GM21528 (cell line): ENCODE results near the gene TIMMDC1.
"Not testable (repeated sequence)": the region's sequence is repeated elsewhere in the genome, so short reads cannot be mapped to it uniquely, and the experiment has no call there.

Experiments used
- ATAC-seq: cut with Tn5 transposase; IDR thresholded peaks from one replicate; pipeline ENCODE4 v1.9.1; 2021; ENCODE audit warnings: mild to moderate bottlenecking, moderate library complexity; ENCODE audit not compliant: unreplicated experiment, low FRiP score

The TIMMDC1 gene

DNA sequence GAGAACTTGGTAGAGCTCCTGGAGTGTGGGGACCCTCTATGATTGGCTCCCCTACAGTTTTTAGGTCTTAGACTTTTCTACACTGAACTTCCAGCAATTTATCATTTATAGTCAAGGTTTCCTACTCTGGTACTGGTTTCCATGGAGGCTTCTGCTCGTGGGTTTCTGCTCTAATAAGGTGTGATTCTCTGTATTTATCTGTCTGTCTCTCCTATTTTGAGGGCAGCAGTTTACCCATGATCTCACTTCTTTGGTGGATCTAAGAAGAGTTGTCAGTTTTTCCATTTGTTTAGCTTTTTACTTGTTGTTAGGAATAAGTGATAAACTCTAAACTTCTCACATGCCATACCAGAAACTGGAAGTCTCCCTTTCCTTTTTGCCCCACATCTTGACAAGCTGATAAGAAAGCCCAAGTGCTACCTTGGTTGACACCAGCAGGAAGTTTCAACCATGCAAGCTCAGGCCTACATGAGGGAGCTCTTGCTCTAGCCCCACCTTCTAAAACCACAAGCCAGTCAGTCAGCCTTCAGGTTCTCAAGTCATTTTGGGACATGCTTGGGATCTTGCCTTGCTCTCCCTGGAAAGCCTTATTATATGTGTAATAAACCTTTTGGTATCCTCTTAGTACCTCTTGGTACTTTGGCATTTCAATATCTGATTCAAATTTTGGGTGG, 10.0 kb downstream of the TIMMDC1 start:
- ATAC-seq, result no peak

DNA sequence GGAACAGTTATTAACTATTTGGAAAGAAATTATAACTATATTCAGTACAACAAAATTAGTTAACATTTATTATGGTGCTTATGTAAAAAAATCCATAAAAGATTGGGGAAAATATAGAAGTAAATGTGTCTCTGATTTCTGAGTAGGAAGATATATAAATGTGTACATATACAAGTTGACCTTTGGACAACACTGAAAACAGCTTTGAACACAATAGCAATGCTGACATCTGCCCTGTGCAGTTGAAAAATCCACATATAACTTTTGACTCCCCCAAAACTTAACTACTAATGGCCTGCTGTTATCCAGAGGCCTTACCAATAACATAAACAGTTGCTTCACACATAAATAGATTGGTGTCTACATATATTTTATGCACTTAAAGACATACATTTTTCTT, 12.3 kb downstream of the TIMMDC1 start:
- no peak for ATAC-seq

DNA sequence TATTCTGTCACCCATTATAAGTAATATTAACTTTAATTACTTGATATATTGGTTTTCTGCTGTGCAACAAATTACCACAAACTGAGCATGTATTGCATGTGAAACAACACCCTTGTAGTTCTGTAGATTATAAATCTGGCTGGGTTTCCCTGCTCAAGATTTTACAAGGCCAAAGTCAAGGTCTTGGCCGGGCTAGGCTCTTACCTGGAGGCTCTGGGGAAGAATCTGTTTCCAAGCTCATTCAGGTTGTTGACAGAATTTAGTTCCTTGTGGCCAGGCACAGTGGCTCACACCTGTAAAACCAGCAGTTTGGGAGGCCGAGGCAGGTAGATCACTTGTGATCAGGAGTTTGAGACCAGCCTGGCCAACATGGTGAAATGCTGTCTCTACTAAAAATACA, 16.3 kb downstream of the TIMMDC1 start:
- no peak for ATAC-seq

DNA sequence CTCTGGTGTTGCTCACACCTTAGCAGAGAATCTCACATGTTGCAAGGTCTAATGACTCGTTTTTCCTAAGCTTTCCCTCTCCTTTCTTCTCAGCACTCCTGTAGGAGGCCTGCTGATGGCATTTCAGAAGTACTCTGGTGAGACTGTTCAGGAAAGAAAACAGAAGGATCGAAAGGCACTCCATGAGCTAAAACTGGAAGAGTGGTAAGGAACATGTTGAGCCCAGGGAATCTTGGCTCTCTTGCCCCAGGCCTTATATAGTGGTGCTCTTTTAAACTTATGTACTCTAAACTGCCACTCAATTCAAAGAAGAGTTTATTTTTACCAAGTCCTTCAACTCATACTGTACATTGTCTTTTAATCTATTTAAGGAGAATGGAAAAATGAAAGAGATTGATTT, 18.8 kb downstream of the TIMMDC1 start:
- ATAC-seq, result no peak

DNA sequence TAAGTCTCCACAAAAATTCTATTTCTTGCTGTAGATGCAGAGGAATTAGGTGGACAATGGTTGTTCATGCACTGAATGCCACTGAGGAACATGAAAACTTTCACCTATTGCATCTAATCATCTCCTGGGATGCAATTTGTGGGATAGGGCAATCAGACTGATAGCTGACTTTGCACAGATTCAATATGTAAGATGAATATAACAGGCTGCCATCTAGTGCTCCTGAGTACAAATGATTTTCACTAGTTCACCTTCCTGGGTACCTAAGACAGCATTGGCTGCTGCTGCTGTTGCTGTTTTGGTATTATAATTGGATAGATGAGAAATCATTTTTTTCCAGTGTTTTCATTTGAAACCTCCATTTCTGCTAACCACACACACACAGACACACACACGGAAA, 19.7 kb downstream of the TIMMDC1 start:
- ATAC-seq, result no peak

DNA sequence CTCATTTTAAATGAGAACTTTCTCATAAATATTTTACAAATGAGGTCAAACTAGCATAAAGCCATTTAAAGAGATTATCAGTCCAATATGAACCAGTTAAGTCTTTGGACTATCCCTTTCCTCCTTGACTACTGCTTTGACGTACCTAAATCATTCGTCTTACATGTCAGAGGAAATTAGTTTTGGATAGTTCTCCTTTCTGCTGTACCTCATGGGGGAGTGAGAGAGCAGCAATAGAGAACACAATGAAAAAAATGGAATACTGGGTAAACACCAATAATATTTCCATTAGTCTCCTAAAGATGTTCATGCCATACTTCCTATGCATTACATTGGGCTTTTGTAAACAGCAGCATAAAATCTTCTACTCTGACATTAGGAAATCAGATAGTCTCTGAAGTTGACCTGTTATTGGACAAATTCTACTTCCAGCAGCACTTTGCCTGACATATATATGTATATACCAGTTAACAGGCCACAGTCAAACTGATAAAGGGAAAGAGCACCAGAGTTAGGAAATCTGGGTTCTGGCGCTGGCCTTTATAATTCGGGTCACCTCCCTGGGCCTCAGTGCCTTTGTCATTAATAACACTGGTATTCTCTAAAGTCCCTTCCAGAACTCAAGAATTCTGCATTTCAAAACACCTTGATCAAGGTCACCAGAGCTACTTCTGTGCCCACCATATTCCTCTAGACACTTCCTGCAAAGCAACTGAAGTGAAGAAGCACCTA, 26.8 kb downstream of the TIMMDC1 start:
- no peak for ATAC-seq

DNA sequence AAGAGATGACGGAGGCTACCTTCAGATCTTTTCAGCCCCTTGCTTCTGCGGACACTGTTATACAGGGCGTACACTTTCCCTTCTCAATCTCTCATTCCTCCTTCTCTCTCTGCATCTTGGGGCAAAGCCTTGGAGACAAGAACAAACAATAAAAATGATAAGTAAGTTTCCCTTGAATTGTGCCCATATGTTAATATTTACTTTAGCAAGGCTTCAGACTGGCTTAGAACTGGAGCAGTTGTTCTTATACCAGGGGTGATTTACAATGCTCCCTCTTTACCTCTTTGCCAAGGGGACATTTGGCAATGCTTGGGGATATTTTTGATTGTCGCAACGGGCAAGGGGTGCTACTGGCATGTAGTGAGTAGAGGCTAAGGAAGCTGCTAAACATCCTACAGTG, 29.4 kb downstream of the TIMMDC1 start:
- no peak for ATAC-seq

DNA sequence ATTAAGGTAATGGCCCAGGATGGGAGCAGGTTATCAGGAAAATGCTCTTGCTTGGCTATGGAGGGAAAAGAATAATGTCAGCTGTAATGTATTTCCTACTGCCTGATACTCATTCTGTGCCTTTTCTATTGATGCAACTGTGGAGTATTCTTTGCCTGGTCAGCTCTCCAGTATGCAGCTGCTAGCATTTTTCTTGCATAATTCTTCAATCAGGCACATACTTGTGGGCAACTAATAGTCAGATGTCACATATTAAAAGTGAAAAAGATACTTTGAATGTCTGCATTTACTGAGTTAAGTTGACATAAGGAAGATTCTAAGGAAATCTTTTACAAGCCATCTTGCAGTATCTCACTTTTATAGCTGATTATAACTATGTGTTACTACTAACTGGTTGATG, 31.5 kb downstream of the TIMMDC1 start:
- ATAC-seq, result no peak

DNA sequence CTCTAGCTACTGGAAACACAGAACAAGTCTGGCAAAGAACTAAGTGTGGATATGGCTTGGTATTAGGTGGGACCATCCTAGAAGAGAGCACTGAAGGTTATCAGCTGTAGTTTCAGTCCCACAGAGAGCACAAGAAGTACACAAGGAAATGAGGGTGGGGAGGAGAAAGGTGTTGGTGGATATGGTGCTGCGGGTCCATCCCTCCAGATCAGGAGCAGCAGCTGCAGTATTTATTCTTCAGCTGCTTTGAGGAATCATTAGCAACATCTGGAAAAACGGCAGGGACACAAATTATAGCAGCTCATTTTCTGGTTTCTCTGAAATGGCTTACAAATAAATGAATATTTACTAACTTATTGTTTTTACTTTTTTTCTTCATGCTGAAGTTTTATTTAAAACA, 32.1 kb downstream of the TIMMDC1 start:
- no peak for ATAC-seq

DNA sequence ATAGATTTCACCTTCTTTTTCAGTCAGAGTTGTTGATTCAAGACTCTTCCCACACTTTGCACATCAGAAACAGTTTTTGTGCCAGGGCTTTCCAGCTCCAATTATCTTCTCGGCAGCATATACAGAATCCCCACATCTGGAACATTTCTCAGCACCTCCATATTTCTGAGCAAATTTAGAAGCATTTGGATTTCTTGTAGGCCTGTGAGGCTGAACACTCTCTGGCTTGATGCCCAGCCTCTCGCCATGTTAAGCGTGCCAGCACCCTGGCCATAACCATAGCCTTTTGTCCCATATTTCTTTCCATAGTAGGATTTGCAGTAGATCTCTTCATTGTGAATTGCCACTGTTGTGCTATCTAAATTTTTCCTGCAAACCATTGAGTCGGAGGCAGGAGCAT, 32.8 kb downstream of the TIMMDC1 start:
- ATAC-seq, result no peak

DNA sequence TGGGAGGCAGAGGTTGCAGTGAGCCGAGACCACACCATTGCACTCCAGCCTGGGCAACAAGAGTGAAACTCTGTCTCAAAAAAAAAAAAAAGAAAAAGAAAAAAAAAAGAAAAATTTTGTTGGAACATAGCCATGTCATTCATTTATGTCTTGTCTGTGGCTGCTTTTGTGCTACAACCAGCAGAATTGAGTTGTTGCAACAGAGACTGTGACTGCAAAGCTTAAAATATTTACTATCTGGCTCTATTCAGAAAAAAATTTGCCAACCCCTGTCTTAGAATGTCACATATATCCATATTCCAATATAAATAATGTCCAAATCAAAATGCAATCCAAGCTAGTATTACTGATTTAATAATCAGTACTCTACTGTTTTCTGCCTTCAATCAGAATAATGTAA, 35.9 kb downstream of the TIMMDC1 start:
- ATAC-seq, result no peak

DNA sequence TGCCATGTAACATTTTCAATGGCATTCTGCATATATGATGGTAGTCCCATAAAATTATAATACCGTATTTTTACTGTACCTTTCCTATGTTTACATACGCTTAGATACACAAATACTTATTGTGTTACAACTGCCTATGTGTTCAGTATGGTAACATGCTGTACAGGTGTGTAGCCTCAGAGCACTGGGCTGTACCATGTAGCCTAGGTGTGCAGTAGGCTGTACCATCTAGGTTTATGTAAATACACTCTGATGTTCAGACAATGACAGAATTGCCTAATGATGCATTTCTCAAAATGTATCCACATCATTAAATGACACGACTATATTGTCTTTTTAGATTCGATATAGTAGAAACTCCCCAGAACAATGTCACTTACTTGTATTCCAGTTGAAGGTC, 38.4 kb downstream of the TIMMDC1 start:
- ATAC-seq, result no peak

DNA sequence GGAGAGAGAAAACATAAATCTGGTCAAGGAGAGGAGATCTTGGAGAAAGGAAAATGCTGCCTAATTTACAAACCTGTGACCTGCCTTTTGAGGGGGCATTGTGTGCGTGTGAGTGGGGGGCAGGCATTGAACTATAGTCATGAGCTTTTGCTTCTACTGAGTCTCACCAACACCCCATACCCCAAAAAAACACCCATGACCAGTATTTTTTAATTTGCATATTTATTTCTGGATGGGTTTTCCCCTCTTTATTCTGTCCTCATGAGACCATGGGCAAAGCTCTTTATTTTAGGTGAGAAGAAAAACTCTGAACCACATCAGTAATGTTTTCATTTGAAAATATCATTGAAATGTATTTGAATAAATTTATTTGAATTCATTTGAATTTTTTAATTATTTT, 40.4 kb downstream of the TIMMDC1 start:
- ATAC-seq, result no peak

DNA sequence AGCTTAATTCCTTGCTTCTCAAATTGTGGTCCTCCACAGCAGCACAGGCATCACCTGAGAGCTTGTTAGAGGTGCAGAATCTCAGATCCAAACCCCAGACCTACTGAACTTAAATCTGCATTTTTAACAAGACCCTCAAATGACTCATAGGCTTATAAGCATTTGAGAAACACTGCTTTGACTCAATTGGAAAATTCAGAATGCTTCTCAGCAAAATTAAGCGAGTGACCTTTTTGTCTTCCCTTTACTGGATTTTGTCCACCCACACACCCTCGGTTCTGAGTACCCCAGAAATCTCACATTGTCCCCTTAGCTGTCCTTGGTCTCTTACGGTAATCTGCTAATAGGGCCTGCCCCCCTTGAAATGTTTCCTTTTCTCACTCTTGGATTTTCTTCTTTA, 43.2 kb downstream of the TIMMDC1 start:
- ATAC-seq, result no peak

DNA sequence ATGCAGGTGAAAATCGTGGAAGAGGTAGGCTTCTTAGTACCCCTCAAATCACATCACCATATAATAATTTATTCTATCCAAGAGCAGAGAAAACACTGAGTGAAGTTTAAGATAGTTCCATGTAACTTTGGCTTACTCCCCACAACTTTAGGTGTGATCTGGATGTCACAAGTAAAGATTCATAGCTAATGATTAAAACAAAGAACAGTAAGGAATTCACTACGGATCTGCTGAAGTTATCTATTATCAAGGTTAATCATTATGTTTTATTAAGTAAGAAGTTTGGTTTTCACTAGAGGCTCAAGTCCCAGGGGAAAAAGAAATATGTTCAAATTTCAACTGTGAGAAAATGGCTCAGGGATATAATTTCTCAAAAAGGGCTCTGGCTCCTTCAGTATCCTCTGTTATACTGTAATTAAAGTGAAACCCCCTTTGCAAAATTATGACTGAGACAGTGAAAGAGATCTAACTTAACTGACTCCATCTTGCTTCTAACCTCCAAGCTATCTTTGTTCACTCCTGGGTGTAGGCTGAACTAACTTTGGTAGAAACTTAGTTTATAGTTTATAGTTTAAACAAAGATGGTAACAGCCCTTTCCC, 43.9 kb downstream of the TIMMDC1 start:
- no peak for ATAC-seq

DNA sequence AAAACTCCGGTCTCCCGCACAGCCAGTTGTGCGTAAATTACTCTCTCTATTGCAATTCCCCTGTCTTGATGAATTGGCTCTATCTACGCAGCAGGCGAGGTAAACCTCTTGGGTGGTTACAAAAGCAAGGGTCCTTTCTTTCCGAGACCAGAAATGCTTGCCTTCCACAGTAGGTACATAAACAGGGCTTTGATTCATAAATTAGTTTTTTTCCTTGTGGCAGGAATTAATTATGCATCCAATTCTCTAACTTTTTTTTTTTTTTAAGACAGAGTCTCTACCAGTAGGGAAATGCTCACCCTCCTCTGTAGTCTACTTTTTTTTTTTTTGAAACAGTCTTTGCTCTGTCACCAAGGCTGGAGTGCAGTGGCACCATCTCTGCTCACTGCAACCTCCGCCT, 44.8 kb downstream of the TIMMDC1 start:
- ATAC-seq, result no peak

DNA sequence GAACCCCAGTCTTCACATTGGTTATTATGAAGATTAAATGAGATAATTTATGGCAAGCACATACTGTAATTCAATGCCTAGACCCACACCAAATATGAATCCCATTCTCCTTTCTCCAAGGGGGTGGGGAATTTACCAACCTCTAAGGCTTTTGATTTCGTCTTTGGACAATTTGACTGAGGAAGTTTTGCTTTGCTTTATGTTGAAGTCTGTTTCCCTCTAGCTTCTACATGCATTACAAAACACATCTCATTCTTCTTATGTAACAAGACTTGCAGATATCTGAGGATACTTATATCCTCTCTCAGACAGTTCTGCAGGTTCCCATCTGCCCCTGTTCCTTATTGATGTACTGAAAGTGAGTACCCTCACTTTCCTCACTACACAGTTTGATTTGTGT, 48.9 kb downstream of the TIMMDC1 start:
- no peak for ATAC-seq

DNA sequence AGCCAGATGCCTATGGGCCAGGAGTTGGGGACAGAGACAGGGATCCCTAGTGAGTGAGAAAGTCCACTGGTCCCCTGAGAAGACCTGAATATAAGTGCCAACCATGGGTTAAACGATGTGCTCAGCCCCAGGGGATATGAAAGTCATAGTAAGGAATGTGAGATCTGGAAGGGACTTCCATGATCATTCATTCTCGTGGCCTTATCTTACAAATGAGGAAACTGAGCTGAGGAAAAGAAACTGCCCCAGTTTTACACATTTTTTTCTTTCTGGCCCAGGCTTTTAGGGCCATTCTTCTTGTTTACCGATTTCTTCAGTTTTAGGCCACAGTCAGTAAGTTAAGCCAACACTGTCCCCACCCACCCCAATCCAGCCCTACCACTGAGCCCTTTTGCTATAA, 50.0 kb downstream of the TIMMDC1 start:
- ATAC-seq, result no peak

DNA sequence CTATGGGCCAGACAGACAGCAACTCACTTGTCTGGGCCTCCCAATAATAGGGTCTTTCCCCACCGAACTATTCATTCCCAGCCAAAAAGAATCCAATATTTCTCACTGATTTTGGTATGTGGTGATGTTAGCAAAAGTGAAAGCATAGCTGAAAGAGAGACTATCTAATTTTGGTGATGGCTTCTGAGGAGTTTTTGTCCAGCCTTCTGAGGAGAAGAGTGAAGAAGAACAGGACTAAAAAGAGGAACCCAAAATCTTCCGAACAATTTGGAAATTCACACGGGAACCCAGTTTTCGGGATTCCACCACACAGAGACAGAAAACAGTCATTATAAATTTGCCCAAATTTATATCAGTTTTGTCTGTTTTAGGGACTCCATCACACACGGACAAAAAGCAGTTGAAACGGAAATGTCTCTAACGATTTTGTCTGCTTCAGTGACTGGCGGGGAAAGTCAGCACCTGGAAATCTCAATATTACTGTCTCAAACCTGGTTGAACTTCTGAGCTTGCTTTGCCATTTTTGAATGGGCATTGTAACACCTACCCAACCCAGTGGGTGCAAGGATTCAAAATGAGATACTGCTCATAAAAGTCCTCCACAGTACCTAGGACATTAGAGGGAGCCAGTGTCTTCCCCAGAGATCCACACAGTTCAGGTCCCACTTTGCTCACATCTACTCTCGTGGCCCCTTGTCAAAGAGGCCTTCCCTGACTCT, 52.0 kb downstream of the TIMMDC1 start:
- peak; percentile 36 for ATAC-seq

DNA sequence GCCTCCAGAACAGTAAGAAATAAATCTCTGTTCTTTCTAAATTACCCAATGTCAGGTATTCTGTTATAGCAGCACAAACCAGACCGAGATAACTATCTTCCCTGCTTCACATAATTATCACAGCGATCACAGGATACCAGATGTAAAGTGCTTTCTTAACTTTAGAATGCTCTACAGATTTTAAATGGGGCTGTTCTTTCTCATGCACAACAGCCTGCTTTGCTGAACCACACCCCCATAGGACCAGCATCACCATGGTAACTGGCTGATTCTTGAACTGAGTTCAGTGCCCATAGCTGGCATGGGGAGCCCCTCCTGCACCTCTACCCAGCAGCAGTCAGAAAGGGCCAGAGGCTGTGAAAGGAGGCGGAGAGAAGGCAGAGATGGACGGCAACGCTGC, 53.3 kb downstream of the TIMMDC1 start:
- no peak for ATAC-seq

DNA sequence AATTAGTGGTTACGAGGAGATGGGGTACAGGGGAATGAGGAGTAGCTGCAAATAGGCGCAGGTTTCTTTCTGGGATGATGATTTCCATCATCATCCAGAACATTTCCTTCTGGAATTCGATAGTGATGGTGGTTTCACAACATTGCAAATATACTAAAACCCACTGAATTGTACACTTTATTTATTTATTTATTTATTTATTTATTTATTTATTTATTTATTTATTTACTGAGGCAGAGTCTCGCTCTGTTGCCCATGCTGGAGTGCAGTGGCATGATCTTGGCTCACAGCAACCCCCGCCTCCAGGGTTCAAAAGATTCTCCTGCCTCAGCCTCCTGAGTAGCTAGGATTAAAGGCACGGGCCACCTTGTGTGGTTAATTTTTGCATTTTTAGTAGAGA, 54.6 kb downstream of the TIMMDC1 start:
- ATAC-seq, result not testable (repeated sequence)
